ENCODE measurements around the gene PHLDA1.

- TF ChIP-seq CTCF (conservative IDR thresholded peaks at IDR 0.05; ENCODE audit: low read depth, low read length): no peak
- no peak for TF ChIP-seq EZH2 (IDR thresholded peaks at IDR 0.05; ENCODE audit: low read length, unreplicated experiment)
- TF ChIP-seq EZH2phosphoT487 (IDR thresholded peaks at IDR 0.05; ENCODE audit: borderline replicate concordance, low read length): no peak
Observed at GRCh38 chr12:76018672-76019071, 12.9 kb downstream of the PHLDA1 start.

Measured in PC-3 (cell line).